ENCODE results near the gene TRRAP. TPM values are rescaled to one million over a fixed set of nuclear protein-coding genes. Genes with fewer than 3 reads are reported as not detected.

The TRRAP gene
- total and polyA plus RNA-seq, 10 donors = 8.4 to 73.4 (median 57.5) TPM

- no peak overlapping the region for H3K27ac ChIP-seq
- intact Hi-C loops (cut with DNase I; ENCODE audit: low total_unique reads) = no loop called here
- H3K4me1 ChIP-seq = peaks cover 0 to 7% (median 0%) of the 10 kb centered on the region in 6 donors
- DNase-seq = no peak
- WGBS, 5 donors = 84 to 91% (median 88%) methylated on average over 15 of the region's 15 CpGs
- H3K36me3 ChIP-seq = peaks cover 0 to 100% (median 91%) of the 10 kb centered on the region in 6 donors
- TF ChIP-seq POLR2A (IDR thresholded peaks at IDR 0.05) (no peak), POLR2AphosphoS5 (IDR thresholded peaks at IDR 0.05) (no peak), CTCF (IDR thresholded peaks at IDR 0.05 in 8 of 11, conservative IDR thresholded peaks at IDR 0.05 in 3 of 11) (no peak)
- no peaks in the 10 kb centered on the region for H3K9me3 ChIP-seq
- H3K27me3 ChIP-seq (replicated peaks in 1 of 7) = no peaks in the 10 kb centered on the region
- no peak overlapping the region for H3K4me3 ChIP-seq
These were observed 117.8 kb downstream of the TRRAP start for GRCh38 chr7:98996150-98996552.

GRCh38 chr7:98997846-98998245, 119.5 kb downstream of the TRRAP start:
- Histone ChIP-seq H3K9me3 (no peaks in the 10 kb centered on the region), H3K27ac (no peak overlapping the region), H3K4me1 (peaks cover 0 to 7% (median 0%) of the 10 kb centered on the region in 6 donors), H3K27me3 (replicated peaks in 1 of 7) (no peaks in the 10 kb centered on the region), H3K36me3 (peaks cover 0 to 100% (median 86%) of the 10 kb centered on the region in 6 donors), H3K4me3 (no peak overlapping the region)
- intact Hi-C loops (cut with DNase I; ENCODE audit: low total_unique reads) = no loop called here
- no peak for DNase-seq
- no peak for TF ChIP-seq CTCF (IDR thresholded peaks at IDR 0.05 in 8 of 11, conservative IDR thresholded peaks at IDR 0.05 in 3 of 11)
- WGBS, 5 donors = 90 to 96% (median 91%) methylated on average over 3 of the region's 3 CpGs

- Histone ChIP-seq H3K4me1 (peaks cover 0 to 7% (median 0%) of the 10 kb centered on the region in 6 donors), H3K27me3 (replicated peaks in 1 of 7) (no peaks in the 10 kb centered on the region), H3K9me3 (no peaks in the 10 kb centered on the region), H3K36me3 (peaks cover 0 to 100% (median 86%) of the 10 kb centered on the region in 6 donors), H3K4me3 (no peak overlapping the region), H3K27ac (no peak overlapping the region)
- DNase-seq = no peak
- TF ChIP-seq POLR2A (IDR thresholded peaks at IDR 0.05) = no peak
- TF ChIP-seq POLR2AphosphoS5 (IDR thresholded peaks at IDR 0.05) = no peak
- TF ChIP-seq CTCF (IDR thresholded peaks at IDR 0.05 in 8 of 11, conservative IDR thresholded peaks at IDR 0.05 in 3 of 11) = no peak
- intact Hi-C loops (cut with DNase I; ENCODE audit: low total_unique reads) = no loop called here
- 93 to 96% (median 95%) methylated on average over 10 of the region's 10 CpGs for WGBS, 5 donors
These were observed 120.7 kb downstream of the TRRAP start for GRCh38 chr7:98998821-98999725.

- Histone ChIP-seq H3K4me3 (no peak overlapping the region), H3K9me3 (no peaks in the 10 kb centered on the region), H3K27me3 (replicated peaks in 1 of 7) (no peaks in the 10 kb centered on the region), H3K27ac (no peak overlapping the region), H3K4me1 (peaks cover 0 to 7% (median 0%) of the 10 kb centered on the region in 6 donors), H3K36me3 (peaks cover 1 to 100% (median 86%) of the 10 kb centered on the region in 6 donors)
- WGBS, 5 donors = 92 to 96% (median 93%) methylated on average over 17 to 20 of the region's 20 CpGs
- DNase-seq = no peak
- TF ChIP-seq POLR2AphosphoS5 (IDR thresholded peaks at IDR 0.05) = peak in 1 of 3 donors; percentile 23
- TF ChIP-seq POLR2A (IDR thresholded peaks at IDR 0.05) = no peak
- no peak for TF ChIP-seq CTCF (IDR thresholded peaks at IDR 0.05 in 8 of 11, conservative IDR thresholded peaks at IDR 0.05 in 3 of 11)
- intact Hi-C loops (cut with DNase I; ENCODE audit: low total_unique reads) = no loop called here
These were observed 122.0 kb downstream of the TRRAP start for GRCh38 chr7:99000196-99000903.
